Spinal cord (tissue), 10 donors: Measurements from ENCODE around the gene LCA5. TPM values are rescaled to one million over a fixed set of nuclear protein-coding genes. Genes with fewer than 3 reads are reported as not detected.
"Not testable (repeated sequence)": the region's sequence is repeated elsewhere in the genome, so short reads cannot be mapped to it uniquely, and the experiment has no call there.

Source experiments
- DNase-seq, 6 donors: peaks; one replicate each; pipeline versions ENCODE4 v3.0.0 to v3.0.0-alpha.2; 2013 to 2015; ENCODE audit warnings: low spot score in 6 of 6, low read depth in 4 of 6
- H3K27ac ChIP-seq: one replicate; pipeline ENCODE4 v1.5.1; 2013; ENCODE audit warnings: low read depth, low read length, control low read depth
- H3K27me3 ChIP-seq: one replicate; pipeline ENCODE4 v1.6.1; 2013; ENCODE audit warnings: low read length; ENCODE audit not compliant: control insufficient read depth, insufficient read depth
- H3K36me3 ChIP-seq: one replicate; pipeline ENCODE4 v1.6.1; 2013; ENCODE audit warnings: low read length; ENCODE audit not compliant: control insufficient read depth, insufficient read depth
- H3K4me1 ChIP-seq: one replicate; pipeline ENCODE4 v1.6.1; 2013; ENCODE audit warnings: low read length; ENCODE audit not compliant: control insufficient read depth, insufficient read depth
- H3K4me3 ChIP-seq: one replicate; pipeline ENCODE4 v1.5.1; 2013; ENCODE audit warnings: low read depth, low read length, control low read depth
- H3K9me3 ChIP-seq: one replicate; pipeline ENCODE4 v1.6.1; 2013; ENCODE audit warnings: low read length; ENCODE audit not compliant: control insufficient read depth, insufficient read depth
- WGBS: methylation state at CpG from one replicate; pipeline ENCODE4 v1.1.5; 2013; ENCODE audit warnings: missing lambda C conversion rate; ENCODE audit not compliant: insufficient coverage; 5-methylcytosine and 5-hydroxymethylcytosine counted together
- polyA plus RNA-seq, 2 donors: library from polyadenylated mRNA; unstranded; fragments of 120-200 nt; gene quantifications; one replicate each; pipeline ENCODE4 v1.2.1, GENCODE V29; 2013; ENCODE audit not compliant: insufficient read length in 2 of 2
- total RNA-seq, 2 donors: library from RNA; depleted of rRNA in 1 of 2; stranded (reverse); fragments of 120-200 nt in 1 of 2; fragments of >200 nt in 1 of 2; gene quantifications; one replicate each; pipeline versions ENCODE4 v1.2.3 to v1.2.4, GENCODE V29; 2013 to 2014
- donor health status: healthy.

LCA5 gene
- total and polyA plus RNA-seq, 4 donors, result 6.7 to 14.7 (median 12.1) TPM

DNA sequence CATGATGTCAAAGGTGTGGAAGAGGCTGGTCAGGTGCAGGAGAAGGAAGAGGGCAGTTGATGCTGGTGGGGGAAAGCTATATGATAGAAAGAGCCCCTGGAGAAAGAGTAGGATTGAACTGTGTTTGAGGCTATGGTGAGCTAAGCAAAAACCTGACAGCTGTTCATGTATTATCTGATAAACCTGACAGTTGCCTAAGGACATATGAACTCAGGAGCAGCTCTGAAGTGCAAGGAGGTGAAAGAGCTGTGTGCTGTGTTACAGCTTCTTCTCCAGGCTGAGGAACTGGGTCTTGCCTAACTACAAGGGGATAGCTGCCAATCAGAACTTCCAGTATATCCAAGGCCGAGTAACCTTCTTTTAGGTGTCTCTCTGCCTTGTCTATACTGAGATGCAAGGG, 81.8 kb downstream of the LCA5 start:
- WGBS, result 100% methylated on average over 1 of the region's 1 CpG

DNA sequence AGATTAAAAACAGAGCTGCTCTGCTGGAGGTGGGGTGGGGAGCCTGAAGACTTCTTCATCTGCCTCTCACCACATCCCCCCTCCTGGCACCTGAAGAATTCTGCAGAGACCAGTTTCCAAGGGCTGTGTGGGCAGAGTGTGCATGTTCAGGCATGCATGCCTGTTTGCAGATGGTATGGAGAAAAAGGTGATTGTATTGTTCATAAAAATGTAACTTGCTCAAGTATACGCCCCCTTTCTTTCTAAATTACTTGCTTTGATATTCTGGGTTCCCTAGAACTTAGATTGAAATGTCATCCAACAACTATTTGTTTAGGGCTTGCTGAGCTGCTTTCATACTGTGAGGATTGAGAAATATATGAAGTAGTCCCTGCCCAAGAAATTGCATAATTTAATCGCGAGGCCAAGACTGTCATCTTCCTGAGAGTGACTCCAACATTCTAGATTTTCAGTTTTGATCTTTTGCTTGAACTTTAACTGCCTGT, 83.6 kb downstream of the LCA5 start:
- Histone ChIP-seq H3K4me1 (no peaks in the 10 kb centered on the region), H3K27me3 (no peaks in the 10 kb centered on the region), H3K9me3 (no peaks in the 10 kb centered on the region), H3K4me3 (no peak overlapping the region), H3K36me3 (no peaks in the 10 kb centered on the region), H3K27ac (no peak overlapping the region)
- WGBS, result 72% methylated on average over 2 of the region's 3 CpGs
- DNase-seq, result no peak

More for the DNA sequence above, 81.8 kb downstream of the LCA5 start:
- H3K4me3 ChIP-seq, result no peak overlapping the region
- no peak overlapping the region for H3K27ac ChIP-seq
- H3K27me3 ChIP-seq, result no peaks in the 10 kb centered on the region
- H3K9me3 ChIP-seq, result no peaks in the 10 kb centered on the region
- H3K36me3 ChIP-seq, result no peaks in the 10 kb centered on the region
- no peak for DNase-seq
- H3K4me1 ChIP-seq, result no peaks in the 10 kb centered on the region

- no peaks in the 10 kb centered on the region for H3K27me3 ChIP-seq
- WGBS, result 100% methylated on average over 3 of the region's 7 CpGs
- no peak for DNase-seq
- H3K4me3 ChIP-seq, result no peak overlapping the region
- H3K36me3 ChIP-seq, result no peaks in the 10 kb centered on the region
- H3K4me1 ChIP-seq, result no peaks in the 10 kb centered on the region
- no peaks in the 10 kb centered on the region for H3K9me3 ChIP-seq
- no peak overlapping the region for H3K27ac ChIP-seq
Measured at GRCh38 chr6:79450984-79451383, 86.2 kb downstream of the LCA5 start.

GRCh38 chr6:79446006-79446405, 91.2 kb downstream of the LCA5 start:
- H3K27ac ChIP-seq, result no peak overlapping the region
- H3K4me3 ChIP-seq, result no peak overlapping the region
- H3K27me3 ChIP-seq, result no peaks in the 10 kb centered on the region
- H3K4me1 ChIP-seq, result no peaks in the 10 kb centered on the region
- no peak for DNase-seq
- no peaks in the 10 kb centered on the region for H3K36me3 ChIP-seq
- no CpG with 5 or more reads among the region's 4 CpGs for WGBS
- peaks cover 2% of the 10 kb centered on the region for H3K9me3 ChIP-seq

DNA sequence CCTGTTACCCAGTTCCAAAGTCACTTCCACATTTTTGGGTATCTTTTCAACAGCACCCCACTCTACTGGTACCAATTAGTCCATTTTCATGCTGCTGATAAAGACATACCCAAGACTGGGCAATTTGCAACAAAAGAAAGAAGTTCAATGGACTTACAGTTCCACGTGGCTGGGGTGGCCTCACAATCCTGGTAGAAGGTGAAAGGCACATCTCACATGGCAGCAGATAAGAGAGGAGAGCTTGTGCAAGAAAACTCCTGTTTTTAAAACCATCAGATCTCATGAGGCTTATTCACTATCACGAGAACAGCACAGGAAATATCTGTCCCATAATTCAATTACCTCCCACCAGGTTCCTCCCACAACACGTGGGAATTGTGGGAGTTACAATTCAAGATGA, 93.4 kb downstream of the LCA5 start:
- H3K36me3 ChIP-seq, DNase-seq, H3K9me3 ChIP-seq, H3K4me3 ChIP-seq, H3K27me3 ChIP-seq, H3K4me1 ChIP-seq, H3K27ac ChIP-seq: not testable (repeated sequence)
- WGBS, result 95% methylated on average over 2 of the region's 3 CpGs

- no peak overlapping the region for H3K27ac ChIP-seq
- H3K4me3 ChIP-seq, result no peak overlapping the region
- no peaks in the 10 kb centered on the region for H3K4me1 ChIP-seq
- H3K27me3 ChIP-seq, result no peaks in the 10 kb centered on the region
- H3K9me3 ChIP-seq, result peaks cover 2% of the 10 kb centered on the region
- no peaks in the 10 kb centered on the region for H3K36me3 ChIP-seq
- DNase-seq, result no peak
Measured at GRCh38 chr6:79441192-79441591, 96.0 kb downstream of the LCA5 start.

GRCh38 chr6:79440598-79440997, 96.6 kb downstream of the LCA5 start:
- no peak for DNase-seq
- no peaks in the 10 kb centered on the region for H3K27me3 ChIP-seq
- H3K4me3 ChIP-seq, result no peak overlapping the region
- no peaks in the 10 kb centered on the region for H3K4me1 ChIP-seq
- no CpG with 5 or more reads among the region's 1 CpG for WGBS
- no peaks in the 10 kb centered on the region for H3K36me3 ChIP-seq
- no peak overlapping the region for H3K27ac ChIP-seq
- peaks cover 2% of the 10 kb centered on the region for H3K9me3 ChIP-seq

GRCh38 chr6:79438030-79438429, 99.2 kb downstream of the LCA5 start:
- Histone ChIP-seq H3K36me3 (no peaks in the 10 kb centered on the region), H3K9me3 (peaks cover 2% of the 10 kb centered on the region), H3K27me3 (no peaks in the 10 kb centered on the region), H3K4me1 (no peaks in the 10 kb centered on the region), H3K27ac (no peak overlapping the region), H3K4me3 (no peak overlapping the region)
- peak in 1 of 6 donors; percentile 70 for DNase-seq
- no CpG with 5 or more reads among the region's 2 CpGs for WGBS

- WGBS, result no CpG with 5 or more reads among the region's 2 CpGs
- DNase-seq, result no peak
- Histone ChIP-seq H3K4me1 (no peaks in the 10 kb centered on the region), H3K9me3 (no peaks in the 10 kb centered on the region), H3K4me3 (no peak overlapping the region), H3K36me3 (no peaks in the 10 kb centered on the region), H3K27ac (no peak overlapping the region), H3K27me3 (no peaks in the 10 kb centered on the region)
Measured at GRCh38 chr6:79436241-79436640, 101.0 kb downstream of the LCA5 start.

DNA sequence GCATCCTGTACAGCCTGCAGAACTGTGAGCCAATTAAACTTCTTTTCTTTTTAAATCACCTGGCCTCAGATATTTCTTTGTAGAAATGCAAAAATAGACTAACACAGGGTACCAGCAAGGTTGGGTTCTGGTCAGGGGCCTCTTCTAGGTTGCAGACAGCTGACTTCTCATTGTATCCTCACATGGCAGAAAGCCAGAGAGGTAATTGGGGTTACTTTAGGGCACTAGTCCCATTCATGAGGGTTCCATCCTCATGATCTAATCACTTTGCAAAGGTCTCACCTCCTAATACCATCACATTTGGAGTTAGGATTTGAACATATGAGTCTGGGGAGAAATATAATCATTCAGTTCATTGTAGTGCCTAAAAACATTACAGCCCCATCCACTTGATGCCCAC, 101.5 kb downstream of the LCA5 start:
- Histone ChIP-seq H3K27me3 (no peaks in the 10 kb centered on the region), H3K36me3 (no peaks in the 10 kb centered on the region), H3K27ac (no peak overlapping the region), H3K4me3 (no peak overlapping the region), H3K4me1 (no peaks in the 10 kb centered on the region), H3K9me3 (no peaks in the 10 kb centered on the region)
- DNase-seq, result no peak
